GM19463 (cell line): ENCODE measurements around the gene OPCML.

Source experiments
- ATAC-seq: cut with Tn5 transposase; IDR thresholded peaks from one replicate; pipeline ENCODE4 v1.9.1; 2021; ENCODE audit warnings: mild to moderate bottlenecking, moderate library complexity; ENCODE audit not compliant: unreplicated experiment

Gene OPCML

DNA sequence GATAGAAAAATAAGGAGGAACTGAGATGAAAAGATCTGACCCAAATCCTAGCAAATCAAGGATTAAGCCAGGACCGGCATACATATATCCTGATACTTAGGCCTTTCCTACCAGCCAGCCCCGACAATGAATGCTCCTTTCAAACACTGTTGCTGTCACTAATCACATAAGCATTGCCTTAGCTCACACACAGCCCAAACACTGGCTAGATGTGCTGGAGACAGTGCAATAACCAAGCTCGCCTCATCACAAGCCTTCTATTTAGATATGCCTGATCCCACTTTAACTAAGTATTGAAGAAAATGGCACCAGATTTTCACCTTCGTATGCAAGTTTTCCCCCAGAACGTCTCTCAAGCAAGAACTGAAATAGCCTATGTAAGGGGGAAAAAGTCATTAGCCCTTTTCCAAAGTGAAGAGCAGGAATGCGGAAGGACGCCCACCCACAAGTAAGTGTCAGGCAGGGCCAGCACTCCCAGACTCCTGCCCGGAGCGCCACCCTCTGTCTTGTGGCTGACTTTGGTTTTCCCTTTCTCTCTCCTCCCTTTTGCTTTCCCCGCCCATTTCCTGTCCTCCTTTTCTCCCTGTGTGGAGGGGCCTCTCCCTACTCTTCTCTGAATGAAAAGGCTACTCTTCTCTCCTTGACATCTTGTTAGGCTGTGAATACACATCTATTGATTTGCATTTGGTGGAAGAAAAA is 8.9 kb upstream of the OPCML start:
- ATAC-seq, result no peak

DNA sequence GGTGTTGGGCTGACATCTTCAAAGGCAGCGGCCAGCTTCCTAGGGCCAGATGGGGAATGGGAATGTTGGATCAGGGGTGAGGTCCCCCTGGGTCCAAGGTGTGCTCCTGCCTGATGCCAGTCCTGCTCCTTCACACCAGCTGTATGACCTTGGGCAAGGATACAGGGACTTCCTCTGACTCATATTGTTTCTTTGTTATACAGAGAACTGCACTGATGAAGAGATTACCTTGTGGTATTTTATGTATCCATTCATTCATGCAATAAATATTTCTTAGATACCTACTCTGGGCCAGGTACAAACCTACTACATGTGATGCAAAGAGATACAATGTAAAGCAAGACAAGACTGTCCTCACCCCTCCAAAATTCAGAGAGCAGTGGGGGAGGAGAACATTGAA is 3.9 kb upstream of the OPCML start:
- no peak for ATAC-seq

DNA sequence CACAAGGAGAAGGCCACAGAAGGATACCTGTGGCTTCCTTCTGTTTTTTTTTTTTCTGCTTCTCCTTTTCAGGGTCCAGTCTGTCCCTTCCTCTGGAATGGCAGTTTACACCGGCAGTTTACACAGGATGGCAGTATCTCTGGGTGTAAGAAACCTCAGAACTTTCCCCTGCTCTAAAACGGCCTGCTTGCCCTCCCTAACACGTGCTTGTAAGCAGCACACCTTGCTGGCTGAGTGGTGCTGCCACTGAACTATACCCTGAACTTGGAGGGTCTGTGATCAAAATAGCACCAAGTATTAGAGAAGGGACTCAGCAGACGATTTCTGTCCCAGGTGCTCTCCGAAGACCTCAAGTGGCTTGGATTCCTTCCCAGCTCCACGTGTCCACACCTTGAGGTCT is 904 bp upstream of the OPCML start:
- ATAC-seq, result no peak

DNA sequence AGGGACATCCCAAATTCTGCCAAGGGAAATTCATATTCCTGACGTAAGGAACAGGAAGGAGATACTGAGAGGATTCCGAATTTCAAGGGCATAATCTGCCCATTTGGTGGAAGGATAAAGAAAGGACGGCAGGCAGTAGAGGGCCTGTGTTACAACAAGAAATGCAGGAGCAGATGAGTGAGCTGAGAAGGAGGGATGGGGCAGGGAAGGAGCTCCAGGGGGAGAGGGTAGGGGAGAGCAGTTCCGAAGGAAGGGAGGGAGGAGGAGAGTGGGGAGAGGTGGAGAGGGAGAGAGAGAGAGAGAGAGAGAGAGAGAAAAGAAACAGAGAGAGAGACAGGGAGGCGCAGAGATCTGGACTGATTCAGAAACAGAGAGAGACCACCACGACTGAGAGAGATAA is 843 bp downstream of the OPCML start:
- ATAC-seq, result no peak

DNA sequence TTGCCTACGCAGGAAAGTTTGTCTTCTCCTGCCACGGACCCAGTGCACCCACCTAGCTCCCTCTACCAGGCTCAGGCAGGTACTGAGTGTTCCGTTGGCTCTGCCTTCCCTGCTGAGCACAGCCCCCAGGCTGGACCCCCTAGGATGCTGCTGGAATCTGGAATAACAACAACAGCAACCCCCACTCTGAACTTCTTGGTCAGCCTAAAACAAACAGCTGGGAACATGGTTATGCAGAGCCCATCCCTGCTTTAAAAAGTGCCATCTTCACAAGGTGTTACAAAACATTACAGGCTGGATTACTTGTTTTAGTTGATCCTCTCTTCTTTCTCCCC is 1.8 kb downstream of the OPCML start:
- ATAC-seq, result no peak

DNA sequence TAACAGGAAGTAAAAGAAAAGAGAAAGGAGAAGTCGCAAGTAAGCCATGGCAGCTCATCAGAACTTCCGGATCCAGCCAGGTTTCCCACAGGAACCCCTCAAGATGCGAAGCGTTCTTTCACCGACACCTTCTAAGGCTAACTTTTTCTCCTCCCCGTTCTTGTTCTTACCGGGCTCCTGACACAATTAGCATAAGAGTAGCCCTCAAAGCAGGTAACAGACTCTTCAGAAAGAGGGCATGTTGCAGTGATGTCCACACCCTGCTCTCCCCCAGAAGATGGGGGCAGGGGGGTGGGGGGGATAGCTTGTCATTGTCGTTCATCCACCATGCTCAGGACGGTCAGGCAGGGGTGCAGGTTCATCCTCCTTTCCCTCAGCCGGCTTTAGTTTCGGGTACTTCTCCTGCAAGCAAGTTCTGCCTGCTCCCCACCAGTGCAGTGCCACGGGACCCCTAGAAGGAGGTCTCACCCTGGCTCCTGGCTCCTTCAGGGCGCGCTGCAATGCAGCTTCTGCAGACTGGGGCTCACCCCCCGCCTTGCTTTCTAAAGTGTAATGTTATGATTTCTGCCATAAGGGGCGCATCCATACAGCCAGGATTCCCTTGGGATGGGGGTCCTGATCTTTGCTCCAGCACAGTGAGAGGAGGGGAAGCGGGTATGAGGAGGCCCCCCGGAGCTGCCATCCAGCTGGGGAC is 2.3 kb downstream of the OPCML start:
- ATAC-seq, result no peak

DNA sequence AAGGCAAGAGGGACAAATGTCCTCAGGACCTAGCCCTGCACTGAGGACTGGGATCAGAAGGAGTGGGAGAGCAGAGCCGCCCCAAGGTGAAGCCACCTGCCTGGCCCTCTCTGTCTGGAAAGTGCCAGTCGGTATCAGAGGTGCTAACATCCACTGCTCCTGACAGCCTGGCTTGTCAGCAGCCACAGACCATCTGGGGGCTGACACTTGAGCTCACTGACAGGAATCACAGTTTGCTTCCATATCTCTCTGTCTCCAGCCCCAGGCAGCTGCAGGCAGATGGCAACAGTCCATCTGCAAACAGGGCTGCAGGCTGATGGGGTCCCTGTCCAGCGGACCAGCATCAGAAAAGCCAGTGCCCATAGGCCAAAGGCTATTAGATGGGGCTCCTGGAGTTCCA is 5.5 kb downstream of the OPCML start:
- no peak for ATAC-seq

DNA sequence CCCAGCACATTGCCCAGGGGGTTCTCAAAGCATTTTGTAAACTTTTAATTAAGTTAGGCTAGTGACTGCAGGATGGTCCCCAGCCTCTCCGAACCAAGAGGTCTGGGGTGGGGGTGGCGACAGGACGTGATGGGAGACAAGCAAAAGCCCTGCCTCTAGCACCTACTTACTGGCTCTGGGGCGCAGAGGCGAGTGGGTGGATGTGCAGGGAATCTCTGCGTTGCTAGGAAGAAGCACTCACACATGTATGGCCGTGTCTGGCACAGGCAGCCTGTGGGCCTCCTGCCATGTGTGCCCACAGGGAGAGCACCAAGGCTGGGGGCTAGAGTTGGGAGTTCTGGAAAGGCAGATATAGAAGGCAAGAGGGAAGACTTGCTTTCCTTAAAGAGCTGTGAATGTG is 6.3 kb downstream of the OPCML start:
- ATAC-seq, result no peak

DNA sequence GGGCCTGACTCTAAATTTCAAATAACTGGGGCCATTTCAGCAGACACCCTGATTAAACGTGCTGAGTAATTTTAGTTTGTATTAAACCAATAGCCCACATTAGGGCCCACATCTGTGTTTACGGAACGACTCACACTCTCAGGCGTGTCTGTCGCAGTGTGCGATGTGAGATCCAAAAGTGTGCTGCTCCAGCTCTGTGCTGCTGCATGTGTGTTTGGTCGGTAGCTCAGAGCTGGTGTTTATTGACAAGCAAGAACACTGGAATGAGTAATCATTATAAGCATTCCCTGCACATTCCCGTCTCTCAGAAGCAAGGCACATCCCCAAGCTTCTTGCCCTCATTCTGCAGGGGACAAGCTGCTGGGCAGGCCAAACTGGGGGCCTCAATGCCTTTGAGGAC is 7.8 kb downstream of the OPCML start:
- ATAC-seq, result no peak

DNA sequence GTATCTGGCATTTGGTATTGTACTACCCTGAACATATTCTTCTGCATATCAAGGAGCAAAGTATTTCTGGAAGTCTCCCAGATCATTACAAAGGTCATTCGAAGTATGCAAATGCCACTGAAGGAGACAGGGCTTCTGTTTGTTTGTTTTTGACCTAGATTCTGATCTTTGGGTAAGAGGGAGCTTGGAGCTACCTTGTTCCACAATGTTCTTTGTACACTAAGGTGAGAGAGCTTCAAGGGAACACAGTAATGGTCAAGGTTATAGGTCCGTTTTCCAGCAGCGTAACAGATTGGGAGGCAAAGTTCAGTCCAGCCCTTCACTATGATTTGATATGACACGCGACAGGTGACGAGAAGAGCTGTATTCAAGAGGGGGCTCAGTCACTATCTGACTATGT is 10.0 kb downstream of the OPCML start:
- ATAC-seq, result no peak

DNA sequence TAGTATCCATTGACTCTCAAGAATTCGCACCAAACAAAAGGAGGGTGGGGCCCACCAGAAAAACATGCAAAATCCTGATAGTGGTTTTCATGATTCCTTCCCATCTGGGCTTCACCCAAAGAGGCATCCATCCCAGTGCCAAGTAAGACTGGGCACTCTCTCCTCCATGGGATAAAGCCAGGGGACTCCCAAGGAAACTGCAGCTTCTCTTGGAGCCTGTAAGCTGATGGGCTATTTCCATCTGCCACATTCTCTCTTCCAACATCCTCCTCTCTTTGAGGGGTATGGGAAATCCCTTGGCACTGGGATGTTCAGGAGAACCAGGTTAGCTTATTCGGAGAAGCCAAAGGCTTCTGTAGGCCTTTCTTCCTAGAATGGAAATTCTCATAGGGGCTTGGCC is 10.8 kb downstream of the OPCML start:
- no peak for ATAC-seq

DNA sequence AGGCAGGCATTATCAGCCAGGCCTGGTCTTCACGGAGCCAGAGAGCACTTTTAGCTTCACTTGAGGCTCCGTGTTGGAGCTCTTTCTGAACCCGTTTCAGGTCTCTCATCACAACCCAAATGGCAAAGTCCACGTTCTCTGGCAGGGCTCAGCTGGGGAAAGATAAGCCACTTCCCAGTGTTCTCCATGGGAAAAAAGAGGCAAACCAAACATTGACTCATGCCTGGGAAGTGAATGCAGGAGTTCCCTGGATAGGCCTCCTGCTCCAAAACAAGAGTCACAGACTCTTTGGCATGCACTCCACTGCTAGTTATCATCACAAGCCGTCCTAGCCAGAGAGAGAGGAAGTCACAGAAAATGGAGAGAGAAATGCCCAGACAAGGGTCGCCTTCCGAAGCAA is 11.6 kb downstream of the OPCML start:
- ATAC-seq, result no peak

DNA sequence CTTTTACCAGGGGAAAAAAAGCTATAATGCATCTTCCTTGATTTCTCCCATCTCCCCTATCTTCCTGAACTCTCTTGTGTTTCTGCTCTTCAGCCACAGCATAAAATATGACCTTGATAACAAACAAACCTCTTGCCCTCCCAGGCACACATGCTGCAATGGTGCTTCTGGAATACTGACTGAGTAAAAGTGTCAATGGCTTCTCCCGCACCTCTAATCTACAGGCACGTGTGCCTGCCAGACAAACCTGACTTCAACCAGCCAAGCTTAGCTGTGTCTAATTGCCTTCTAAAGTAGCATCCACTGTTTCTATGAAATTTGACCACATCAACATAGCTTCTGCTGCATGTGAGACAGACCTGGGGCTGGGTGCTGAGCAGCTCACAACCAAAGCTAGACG is 12.7 kb downstream of the OPCML start:
- no peak for ATAC-seq

DNA sequence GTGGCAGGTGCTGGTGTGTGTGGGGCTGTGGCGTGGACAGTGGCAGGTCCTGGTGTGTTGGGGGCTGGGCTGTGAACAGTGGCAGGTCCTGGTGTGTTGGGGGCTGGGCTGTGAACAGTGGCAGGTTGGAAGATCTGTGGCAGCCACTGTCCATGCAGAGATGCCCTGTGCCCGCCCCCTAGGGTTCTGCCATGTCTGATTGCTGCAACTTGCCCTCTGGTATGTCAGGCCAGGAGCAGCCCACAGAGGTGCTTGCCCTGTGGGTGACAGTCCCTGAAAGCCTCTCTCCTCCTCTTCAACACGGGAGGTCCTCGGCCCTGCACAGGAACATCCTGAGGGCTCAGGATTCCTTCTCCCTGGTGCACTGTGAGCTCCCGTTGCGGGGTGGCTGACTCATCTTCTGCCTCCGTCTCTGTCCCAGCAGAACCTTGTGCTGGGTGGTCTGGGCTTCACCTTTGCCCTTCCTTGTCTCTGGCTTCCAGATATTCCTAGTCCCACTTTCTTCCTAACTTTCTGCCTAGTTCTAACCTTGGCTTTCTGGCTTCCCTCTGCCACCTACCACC is 13.5 kb downstream of the OPCML start:
- ATAC-seq, result no peak

DNA sequence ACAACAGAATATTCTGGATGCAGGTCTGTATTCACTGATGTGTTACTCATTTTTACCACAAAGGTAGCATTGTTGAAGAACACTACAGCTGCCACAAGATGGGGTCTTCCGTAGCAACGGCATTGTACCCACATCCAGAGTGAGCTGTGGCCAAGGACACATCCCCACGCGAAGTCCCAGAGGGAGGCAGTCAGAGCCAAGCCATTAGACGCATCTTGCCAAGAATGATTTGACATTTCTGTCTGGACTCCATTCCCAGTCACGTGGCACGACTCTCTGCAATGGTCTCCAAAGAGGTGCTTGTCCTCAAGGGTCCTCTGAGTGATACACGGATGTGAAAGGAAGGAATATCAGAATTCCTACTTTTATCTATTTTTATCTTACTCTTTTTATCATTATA is 15.5 kb downstream of the OPCML start:
- no peak for ATAC-seq

DNA sequence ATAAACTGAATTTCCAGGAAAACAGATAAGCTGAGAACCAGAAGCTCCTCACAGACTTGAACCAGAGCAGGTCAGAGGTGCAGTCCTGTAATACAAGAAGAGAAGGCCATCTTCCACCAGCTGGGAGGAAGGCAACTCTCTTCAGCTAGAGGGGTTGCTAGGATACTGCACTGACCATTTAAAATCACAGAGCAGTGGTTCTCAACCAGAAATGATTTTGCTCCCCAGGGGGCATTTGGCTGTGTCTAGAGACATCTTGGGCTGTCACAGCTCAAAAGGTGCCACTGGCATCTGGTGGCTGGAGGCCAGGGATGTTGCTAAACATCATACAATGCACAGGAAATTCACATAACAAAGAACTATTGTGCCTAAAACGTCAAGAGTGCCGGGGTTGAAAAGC is 17.2 kb downstream of the OPCML start:
- ATAC-seq, result no peak

DNA sequence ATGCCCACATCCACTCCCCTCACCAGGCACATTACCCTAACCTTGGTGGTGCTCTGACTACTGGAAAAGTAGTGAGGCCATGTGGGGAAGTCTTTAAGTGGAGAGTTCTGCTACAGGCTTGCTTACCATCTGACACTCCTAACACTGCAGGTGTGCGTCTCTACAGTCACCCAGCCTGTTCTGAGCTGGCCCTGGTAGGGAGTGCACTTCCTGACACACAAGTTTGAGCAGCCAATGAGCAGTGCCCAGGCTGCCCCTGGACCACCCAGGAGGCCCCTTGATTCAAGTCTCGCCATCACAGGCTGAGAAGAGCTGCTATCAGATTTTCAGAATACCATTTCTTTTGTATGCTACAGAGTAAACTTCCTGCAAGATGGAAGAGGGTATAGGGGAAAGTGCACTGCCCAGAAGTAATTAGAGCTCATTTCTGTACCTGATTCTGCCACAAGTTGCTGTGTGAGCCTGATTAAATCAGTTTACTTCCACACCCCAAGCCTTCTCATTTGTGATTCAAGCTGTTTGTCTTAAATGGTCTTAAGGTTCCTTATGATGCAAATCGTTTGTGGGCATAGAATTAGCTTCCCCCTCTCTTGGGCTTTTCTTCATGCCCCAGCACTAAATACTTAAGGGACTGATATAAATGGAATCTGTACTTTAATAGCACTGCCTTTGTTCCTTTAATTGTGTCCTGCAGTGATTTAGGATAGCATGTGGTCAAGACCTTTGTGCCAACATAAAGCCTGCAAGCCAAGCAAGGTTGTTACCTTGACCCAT is 22.2 kb downstream of the OPCML start:
- no peak for ATAC-seq

DNA sequence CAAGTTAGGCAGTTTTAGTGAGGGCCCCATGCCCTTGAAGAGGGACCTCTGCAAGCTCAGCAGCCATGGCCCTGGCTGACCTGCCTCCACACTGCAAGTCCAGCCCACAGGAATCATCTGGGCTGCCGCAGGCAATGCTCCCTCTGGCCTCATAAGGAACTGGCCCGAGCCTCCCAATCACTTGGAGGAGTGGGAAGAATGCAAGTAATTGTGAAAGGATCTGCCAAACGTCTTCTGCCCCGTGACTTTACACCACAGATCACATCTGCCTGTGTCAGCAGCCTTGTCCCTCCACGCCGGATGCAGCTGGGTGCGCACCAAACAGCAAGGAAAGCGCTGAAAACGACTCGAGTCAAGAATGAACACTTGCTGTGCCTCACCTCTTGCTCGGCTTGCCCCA is 23.8 kb downstream of the OPCML start:
- ATAC-seq, result no peak

DNA sequence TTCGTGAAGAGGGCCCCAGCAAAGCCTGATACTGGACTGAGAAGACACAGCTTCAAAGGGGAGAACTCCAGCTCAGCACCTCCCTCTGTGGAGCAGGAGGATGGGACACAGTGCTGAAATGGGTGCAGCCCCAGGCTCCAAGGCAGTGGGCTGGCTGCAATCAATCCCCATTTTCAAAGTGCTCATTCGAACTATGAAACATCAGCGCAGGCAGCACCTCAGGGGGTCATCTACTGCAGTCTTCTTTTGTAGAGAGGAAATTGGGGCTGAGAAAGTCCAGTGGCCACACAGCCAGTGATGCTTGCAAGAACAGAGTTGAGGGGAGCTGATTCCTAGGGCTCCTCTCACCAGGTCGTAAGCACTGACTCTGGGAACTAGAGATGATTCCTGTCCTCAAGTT is 25.1 kb downstream of the OPCML start:
- no peak for ATAC-seq

DNA sequence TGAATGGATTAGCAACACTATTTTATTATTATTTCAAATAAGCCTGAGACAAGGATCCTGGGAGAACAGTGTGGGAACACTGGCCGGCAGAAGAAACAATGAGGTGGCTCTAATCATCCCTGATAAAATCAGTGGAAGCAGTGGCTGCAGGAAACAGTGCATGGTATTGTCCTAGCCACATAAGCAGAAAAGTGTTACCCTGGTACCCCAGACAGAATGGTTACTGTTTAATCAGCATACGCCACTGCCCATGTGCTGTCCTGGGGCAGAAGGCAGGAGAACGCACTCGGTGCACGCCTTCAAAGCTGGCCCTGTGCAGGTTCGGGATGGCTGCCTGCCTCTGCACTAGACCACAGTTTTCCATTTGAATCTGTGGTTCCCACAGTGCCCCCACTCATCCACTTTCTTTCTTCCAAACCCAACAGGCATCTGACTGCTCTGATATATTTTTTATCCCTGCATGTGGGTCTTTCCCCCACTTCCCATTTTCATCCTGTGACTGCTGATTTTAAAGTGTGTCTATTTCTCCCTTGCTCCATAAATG is 25.7 kb downstream of the OPCML start:
- no peak for ATAC-seq

DNA sequence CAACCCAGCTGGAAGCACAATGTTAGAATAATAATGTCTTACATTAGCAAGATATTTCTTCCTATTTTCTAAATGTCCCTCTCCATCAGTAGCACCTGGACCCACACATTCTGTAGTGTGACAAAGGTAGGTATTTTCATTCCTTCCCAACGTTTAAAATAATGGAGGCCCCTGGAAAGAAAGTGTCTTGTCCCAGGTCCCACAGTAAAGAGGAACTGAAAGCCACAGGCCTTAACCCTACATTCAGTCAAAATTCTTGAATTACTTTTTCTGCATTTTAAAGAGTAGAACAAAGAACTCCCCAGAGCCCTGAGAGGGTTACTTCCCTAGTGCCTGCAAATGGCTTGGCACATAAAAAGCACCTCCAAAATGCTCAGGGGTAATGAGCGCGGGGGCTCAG is 26.3 kb downstream of the OPCML start:
- peak; percentile 80 for ATAC-seq

DNA sequence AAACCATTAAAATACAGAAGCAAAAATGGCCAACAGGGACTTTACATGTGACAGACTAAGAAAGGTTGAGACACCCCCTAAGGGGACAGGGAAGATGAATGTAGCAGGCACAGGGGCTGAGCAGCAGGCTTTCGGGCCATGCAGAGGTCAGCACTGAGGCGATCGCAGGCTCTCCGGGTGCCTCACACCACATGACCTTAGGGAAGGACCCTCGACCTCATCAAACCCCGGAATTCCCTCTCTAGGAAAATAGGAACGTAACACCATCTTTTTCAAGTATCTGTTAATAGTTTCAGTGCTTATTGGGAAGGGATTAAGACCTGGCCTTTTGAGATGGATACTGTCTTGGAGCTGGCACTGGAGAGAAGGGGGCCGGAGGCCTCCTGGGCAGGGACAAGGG is 27.4 kb downstream of the OPCML start:
- no peak for ATAC-seq
